Measurements from ENCODE around the gene CHRDL2. TPM values are rescaled to one million over a fixed set of nuclear protein-coding genes. Genes with fewer than 3 reads are reported as not detected.
"Not testable (repeated sequence)": the region's sequence is repeated elsewhere in the genome, so short reads cannot be mapped to it uniquely, and the experiment has no call there.

The CHRDL2 gene
- total RNA-seq, 1 experiment from 2014 or later: not detected

GRCh38 chr11:74662487-74663103, 68.6 kb downstream of the CHRDL2 start:
- H3K36me3 ChIP-seq: no peaks in the 10 kb centered on the region
- no peak for DNase-seq
- H3K9me3 ChIP-seq (replicated peaks): no peaks in the 10 kb centered on the region
- H3K27me3 ChIP-seq: no peaks in the 10 kb centered on the region
- no peak overlapping the region for H3K27ac ChIP-seq
- H3K4me3 ChIP-seq: no peak overlapping the region
- no peaks in the 10 kb centered on the region for H3K4me1 ChIP-seq

GRCh38 chr11:74659124-74659523, 72.1 kb downstream of the CHRDL2 start:
- DNase-seq; H3K4me3 ChIP-seq; H3K4me1 ChIP-seq; H3K36me3 ChIP-seq; H3K27me3 ChIP-seq; H3K9me3 ChIP-seq (replicated peaks); H3K27ac ChIP-seq: not testable (repeated sequence)

GRCh38 chr11:74654976-74655375, 76.2 kb downstream of the CHRDL2 start:
- H3K4me1 ChIP-seq: no peaks in the 10 kb centered on the region

GRCh38 chr11:74650498-74650897, 80.7 kb downstream of the CHRDL2 start:
- Histone ChIP-seq H3K36me3 (peaks cover 8% of the 10 kb centered on the region), H3K27ac (no peak overlapping the region), H3K27me3 (no peaks in the 10 kb centered on the region), H3K4me1 (no peaks in the 10 kb centered on the region), H3K9me3 (replicated peaks) (no peaks in the 10 kb centered on the region), H3K4me3 (no peak overlapping the region)
- no peak for DNase-seq

More at GRCh38 chr11:74654976-74655375, 76.2 kb downstream of the CHRDL2 start:
- no peaks in the 10 kb centered on the region for H3K27me3 ChIP-seq
- H3K9me3 ChIP-seq (replicated peaks): no peaks in the 10 kb centered on the region
- peaks cover 6% of the 10 kb centered on the region for H3K36me3 ChIP-seq
- DNase-seq: no peak
- no peak overlapping the region for H3K27ac ChIP-seq
- no peak overlapping the region for H3K4me3 ChIP-seq

GRCh38 chr11:74648894-74649293, 82.3 kb downstream of the CHRDL2 start:
- Histone ChIP-seq H3K27ac (no peak overlapping the region), H3K4me1 (no peaks in the 10 kb centered on the region), H3K27me3 (no peaks in the 10 kb centered on the region), H3K36me3 (peaks cover 13% of the 10 kb centered on the region), H3K4me3 (no peak overlapping the region), H3K9me3 (replicated peaks) (no peaks in the 10 kb centered on the region)
- DNase-seq: no peak

GRCh38 chr11:74647831-74648230, 83.4 kb downstream of the CHRDL2 start:
- Histone ChIP-seq H3K4me3 (no peak overlapping the region), H3K9me3 (replicated peaks) (no peaks in the 10 kb centered on the region), H3K4me1 (no peaks in the 10 kb centered on the region), H3K27ac (no peak overlapping the region), H3K36me3 (peaks cover 13% of the 10 kb centered on the region), H3K27me3 (no peaks in the 10 kb centered on the region)
- no peak for DNase-seq

GRCh38 chr11:74647404-74647803, 83.8 kb downstream of the CHRDL2 start:
- Histone ChIP-seq H3K9me3 (replicated peaks) (no peaks in the 10 kb centered on the region), H3K4me3 (no peak overlapping the region), H3K4me1 (no peaks in the 10 kb centered on the region), H3K27me3 (no peaks in the 10 kb centered on the region), H3K27ac (no peak overlapping the region), H3K36me3 (peaks cover 17% of the 10 kb centered on the region)
- no peak for DNase-seq

- DNase-seq: no peak
- no peaks in the 10 kb centered on the region for H3K4me1 ChIP-seq
- no peak overlapping the region for H3K27ac ChIP-seq
- no peaks in the 10 kb centered on the region for H3K9me3 ChIP-seq (replicated peaks)
- peaks cover 19% of the 10 kb centered on the region for H3K36me3 ChIP-seq
- H3K27me3 ChIP-seq: no peaks in the 10 kb centered on the region
- H3K4me3 ChIP-seq: no peak overlapping the region
Observed at GRCh38 chr11:74646954-74647353, 84.3 kb downstream of the CHRDL2 start.

Other genes starting within 250 kb of the CHRDL2 start
- 2.6 and 5.1 TPM in 2 replicates for gene LIPT2, start 237.7 kb downstream of the CHRDL2 start, total RNA-seq (2014; rRNA removed; shearing (Covaris generic))
- gene POLD3, start 138.8 kb downstream of the CHRDL2 start, total RNA-seq (2014; rRNA removed; shearing (Covaris generic)): 25.2 and 28.4 TPM in 2 replicates
- 16.0 and 17.8 TPM in 2 replicates for gene RNF169, start 17.4 kb upstream of the CHRDL2 start, total RNA-seq (2014; rRNA removed; shearing (Covaris generic))
- gene XRRA1, start 217.7 kb upstream of the CHRDL2 start, total RNA-seq (2014; rRNA removed; shearing (Covaris generic)): 4.9 and 5.7 TPM in 2 replicates
- 61.3 and 77.8 TPM in 2 replicates for gene SPCS2, start 217.8 kb upstream of the CHRDL2 start, total RNA-seq (2014; rRNA removed; shearing (Covaris generic))

Measured in SJCRH30 (cell line).